ENCODE results near the gene ZNF501.
A peak's percentile ranks its signal among the peaks of the same experiment; 100 is the strongest.

Gene ZNF501

DNA sequence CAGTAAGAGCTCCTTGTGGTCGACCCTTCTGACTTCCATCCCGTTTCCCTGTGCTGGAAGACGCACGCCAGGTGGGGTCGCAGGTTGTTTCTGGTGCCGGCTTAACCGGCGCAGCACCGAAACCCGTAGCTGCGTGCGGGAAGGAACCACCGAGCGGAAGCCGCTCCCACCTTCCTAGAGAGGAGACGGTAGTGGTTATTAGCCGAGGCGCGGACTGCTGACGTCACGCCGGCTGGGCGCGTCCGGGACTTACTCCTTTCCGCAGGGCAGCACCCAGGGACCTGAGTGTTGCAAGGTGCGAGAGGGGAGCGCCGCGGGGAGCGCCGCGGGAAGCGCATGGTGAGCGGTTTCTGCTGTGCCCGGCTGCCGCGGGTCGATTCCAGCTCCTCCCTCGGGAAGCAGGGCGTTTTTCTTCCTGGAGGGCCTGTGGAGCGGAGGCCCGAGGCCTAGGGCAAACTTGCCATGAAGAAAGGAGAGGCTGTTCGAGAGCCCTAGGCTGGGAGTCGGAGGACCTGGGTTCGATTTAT is at the start of gene ZNF501:
Gene ZNF501, plus strand, starts transcription at position 252 of the 527 bp plus-strand sequence. CDS start 4,787 bp downstream, outside the sequence.
- peak; percentile 89 for DNase-seq

DNA sequence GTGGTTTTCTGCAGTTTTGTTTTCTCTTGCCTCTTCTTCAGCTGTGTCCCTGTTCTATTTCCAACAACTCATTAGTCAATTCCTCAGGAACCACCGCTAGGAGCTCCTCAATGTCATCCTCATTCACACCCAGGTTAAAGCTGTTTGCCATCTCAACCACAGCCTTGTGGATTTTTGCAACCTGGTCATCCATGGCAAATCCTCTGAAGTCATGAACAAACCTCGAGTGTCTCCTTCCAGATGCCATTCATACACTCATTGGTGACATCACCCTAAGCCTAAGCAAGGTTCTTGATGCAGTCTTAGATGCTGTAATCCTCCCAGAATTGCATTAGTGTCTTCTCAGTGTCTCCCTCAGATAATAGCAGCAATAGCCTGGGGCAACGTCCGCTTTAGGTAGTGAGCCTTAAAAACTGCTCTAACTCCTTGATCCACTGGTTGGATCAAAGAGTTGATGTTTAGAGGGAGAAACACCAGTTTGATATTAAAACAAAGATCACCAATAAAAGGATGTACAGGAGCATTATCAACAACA is 48.4 kb upstream of the ZNF501 start:
- no peak for DNase-seq

DNA sequence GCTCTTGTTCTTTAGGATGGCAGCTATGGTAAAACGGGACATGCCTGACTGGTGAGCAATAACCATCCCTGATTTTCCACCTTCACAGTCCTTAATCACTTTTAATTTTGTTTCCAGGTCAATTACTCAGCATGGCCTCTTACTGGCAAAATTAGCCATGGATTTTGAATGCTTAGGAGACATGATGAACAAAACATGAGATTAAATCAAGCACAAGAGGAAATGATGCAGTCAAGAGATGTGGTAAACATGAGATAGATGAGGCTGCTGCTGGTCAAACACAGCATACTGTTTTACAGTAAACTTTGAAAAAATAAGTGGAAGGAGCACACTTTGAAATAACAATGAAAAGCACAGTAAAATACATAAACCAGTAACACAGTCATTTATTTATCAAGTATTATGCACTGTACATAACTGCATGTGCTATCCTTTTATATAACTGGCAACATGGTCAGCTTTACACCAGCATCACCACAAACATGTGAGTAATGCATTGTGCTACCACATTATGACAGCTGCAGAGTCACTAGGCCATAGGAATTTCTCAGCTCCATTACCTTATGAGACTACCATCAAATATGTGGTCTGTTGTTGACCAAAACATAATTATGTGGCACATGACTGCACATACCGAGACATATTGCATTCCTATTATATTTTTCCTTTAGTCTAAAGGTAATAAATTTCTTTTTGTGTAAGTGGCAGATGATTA is 47.1 kb upstream of the ZNF501 start:
- no peak for DNase-seq

DNA sequence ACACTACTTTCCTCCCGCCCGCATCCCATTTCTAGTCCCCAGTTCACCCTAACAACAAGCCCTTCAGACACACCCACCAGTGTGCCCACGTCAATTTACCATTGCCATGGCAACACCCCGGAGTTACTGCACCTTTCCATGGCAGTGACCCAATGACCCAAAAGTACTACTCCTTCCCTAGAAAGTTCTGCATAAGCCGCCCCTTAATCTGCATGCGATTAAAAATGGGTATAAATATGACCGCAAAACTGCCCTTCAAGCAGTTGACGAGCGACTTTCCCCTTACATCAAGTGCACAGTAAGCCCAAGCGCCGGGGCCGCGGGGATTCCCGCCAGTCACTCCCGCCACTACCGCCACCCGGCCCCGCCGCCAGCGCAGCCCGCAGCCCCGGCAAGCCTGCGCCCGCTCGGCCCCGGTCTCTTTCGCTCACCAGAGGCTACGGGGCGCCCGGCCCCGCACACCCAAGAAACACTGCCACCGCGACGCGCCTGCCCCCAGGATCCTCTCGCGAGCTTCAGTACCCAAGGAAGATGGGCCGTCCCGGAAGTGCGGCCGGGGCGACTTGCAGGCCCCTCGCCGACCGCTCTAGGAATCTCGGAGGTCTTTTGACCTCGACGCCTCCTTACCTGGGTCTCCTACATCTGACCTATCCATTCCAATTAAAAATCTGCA is 44.2 kb upstream of the ZNF501 start:
- peak; percentile 14 to 17 for DNase-seq

DNA sequence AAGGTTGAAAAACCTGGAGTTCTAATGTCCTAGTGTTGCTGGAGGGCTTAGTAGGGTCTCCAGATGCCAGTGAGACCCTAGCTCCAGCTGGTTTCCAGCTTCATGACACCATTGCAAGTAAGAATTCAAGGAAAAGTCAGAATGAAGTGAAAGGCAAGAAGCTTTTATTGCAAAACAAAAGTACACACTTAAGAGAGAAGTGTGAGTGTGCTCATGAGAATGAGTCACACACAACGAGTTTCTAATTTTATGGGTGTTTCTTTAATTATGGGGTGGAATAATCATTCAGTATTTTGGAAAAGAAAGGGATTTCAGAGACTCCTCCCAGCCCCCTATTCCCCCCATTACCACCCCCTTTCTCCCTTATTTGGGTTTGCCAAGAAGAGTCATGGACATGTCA is 41.5 kb upstream of the ZNF501 start:
- DNase-seq = no peak

DNA sequence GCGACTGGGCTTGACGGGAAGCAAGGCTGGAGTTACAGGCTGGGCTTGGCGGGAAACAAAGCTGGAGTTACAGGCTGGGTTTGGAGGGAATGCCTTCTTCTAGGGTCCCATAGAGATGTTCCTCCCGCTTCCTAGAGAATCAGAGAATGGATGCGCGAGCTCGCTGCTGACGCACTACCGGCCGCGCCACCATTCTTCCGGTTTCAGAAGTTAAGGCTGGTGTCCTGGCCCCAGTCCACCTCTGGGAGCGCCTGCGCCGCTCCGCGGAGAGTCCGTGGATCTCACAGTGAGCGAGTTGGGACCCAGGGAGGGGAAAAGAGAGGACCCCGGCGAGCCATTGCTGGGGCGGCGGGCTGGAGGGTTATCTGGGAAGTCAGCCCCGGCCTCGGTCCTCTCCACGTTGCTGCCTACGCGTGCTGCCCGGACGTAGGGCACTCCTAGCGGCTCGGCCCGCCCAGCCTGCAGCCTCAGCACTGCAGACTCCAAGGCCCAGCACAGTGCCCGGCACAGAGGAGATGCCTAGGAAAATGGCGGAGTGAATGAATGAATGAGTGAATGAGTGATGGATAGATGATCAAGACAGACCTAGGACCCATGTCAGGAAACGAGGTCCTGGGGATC is 16.9 kb upstream of the ZNF501 start, which contains the start of gene ZNF502:
Gene ZNF502, plus strand, starts transcription at position 206 of the 621 bp plus-strand sequence. CDS start 7,602 bp downstream, outside the sequence.
- DNase-seq = peak; percentile 67 to 74

DNA sequence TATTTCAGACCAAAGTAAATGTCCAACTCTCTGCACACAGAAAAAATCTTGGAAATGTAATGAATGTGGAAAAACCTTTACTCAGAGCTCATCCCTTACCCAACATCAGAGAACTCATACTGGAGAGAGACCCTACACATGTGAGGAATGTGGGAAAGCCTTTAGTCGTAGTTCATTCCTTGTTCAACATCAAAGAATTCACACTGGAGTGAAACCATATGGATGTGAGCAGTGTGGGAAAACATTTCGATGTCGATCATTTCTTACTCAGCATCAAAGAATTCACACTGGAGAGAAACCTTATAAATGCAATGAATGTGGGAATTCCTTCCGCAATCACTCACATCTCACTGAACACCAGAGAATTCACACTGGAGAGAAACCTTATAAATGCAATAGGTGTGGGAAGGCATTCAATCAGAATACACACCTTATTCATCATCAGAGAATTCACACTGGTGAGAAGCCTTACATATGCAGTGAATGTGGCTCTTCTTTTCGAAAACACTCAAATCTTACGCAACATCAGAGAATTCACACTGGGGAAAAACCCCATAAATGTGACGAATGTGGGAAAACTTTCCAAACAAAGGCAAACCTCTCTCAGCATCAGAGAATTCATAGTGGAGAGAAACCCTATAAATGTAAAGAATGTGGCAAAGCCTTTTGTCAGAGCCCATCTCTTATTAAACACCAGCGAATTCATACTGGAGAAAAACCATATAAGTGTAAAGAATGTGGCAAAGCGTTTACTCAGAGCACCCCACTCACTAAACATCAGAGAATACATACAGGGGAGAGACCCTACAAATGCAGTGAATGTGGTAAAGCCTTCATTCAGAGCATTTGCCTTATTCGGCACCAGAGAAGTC is 8.0 kb upstream of the ZNF501 start:
- DNase-seq = no peak

DNA sequence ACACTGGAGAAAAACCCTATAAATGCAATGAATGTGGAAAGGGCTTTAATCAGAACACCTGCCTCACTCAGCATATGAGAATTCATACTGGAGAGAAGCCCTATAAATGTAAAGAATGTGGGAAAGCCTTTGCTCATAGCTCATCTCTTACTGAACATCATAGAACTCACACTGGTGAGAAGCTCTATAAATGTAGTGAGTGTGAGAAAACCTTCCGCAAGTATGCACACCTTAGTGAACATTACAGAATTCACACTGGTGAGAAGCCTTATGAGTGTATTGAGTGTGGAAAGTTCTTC is 7.4 kb upstream of the ZNF501 start:
- no peak for DNase-seq

DNA sequence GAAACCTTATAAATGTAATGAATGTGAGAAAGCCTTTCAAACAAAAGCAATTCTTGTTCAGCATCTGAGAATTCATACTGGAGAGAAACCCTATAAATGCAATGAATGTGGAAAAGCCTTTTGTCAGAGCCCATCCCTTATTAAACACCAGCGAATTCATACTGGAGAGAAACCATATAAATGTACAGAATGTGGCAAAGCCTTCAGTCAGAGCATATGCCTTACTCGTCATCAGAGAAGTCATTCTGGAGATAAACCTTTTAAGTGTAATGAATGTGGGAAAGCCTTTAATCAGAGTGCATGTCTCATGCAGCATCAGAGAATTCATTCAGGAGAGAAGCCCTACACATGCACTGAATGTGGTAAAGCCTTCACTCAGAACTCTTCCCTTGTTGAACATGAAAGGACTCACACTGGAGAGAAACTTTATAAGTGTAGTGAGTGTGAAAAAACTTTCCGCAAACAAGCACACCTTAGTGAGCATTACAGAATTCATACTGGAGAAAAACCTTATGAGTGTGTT is 5.3 kb downstream of the ZNF501 start:
- DNase-seq = no peak

DNA sequence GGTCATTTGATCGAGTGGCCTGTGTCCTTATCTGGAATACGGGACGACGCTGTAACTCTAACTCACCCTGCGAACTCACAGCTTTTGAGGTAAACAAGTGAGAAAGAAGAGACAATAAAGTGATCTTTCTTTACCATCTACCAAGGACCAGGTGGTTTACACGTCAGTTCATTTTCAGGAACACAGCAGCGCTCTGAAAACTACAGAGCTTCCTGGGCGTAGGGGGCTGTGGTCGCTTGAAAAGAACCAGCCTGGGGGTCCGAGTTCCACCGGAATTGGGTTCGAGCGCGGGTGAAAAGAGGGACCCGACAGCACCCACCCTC is 31.6 kb downstream of the ZNF501 start:
- no peak for DNase-seq

DNA sequence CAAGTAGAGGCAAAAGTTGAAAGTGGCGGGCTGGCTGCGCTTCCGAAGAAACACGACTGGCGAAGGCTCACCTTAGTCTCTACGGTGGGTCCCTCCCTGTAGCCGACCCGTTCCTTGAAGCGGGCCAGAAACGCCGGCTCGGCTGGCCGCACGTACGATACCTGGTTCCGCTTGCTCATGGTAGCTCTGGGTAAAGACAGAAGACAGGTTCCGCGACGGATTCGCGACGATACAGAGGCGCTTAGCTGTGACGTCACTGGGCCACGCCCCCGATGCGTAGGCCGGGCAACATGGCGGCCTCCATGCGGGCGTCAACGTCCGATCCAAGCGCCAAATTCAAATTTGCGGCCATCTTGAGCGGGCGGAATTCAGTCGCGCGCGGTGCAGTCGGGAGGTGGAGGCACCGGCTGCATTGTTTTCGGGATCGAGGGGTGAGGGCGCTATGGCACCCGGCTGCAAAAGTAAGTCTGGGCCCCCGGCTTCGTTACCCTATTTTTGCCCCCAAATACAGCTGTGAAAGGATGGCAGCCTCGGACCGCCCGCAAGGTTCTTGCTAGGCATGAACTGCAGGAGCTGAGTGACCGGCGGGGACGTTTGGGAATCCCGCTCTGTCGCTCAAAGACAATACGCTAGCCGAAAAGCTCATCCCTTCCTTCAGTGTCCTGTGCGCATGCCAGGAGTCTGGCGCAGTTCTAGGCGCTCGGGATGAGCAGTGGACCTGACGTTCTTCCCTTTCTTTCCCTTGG is 32.2 kb downstream of the ZNF501 start, which contains the start of the genes KIAA1143 and KIF15:
Gene KIAA1143, minus strand, starts transcription at position 196 of the 746 bp plus-strand sequence. Its CDS starts 17 bp downstream, at position 179.
Gene KIF15, plus strand, starts transcription at position 371 of the 746 bp plus-strand sequence. Its CDS starts 72 bp downstream, at position 443.
- peak; percentile 93 to 100 for DNase-seq

DNA sequence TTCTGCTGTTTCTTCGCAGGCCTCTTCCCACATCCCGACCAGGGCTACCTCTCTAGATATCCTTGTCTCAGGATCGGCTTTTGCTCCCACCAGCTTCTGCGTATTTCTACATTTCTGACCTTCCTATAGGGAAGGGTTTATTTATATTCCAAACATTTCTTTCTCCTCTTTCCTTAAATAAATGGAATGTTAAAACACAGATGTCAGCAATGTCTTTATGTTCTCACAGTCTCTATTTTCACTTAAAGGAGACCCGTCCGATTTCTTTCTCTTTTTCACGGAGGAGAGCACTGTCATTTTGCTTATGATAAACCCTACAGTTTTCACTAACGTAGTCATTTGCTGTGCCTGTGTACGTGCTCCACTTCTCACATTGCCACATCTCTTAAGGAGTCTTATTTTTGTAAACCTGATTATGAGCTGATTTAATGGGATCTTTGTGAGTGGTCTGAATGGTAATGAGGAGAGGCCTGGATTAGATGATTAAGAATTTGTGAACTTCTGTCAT is 32.8 kb downstream of the ZNF501 start:
- DNase-seq = peak in 1 of 2 donors; percentile 1

DNA sequence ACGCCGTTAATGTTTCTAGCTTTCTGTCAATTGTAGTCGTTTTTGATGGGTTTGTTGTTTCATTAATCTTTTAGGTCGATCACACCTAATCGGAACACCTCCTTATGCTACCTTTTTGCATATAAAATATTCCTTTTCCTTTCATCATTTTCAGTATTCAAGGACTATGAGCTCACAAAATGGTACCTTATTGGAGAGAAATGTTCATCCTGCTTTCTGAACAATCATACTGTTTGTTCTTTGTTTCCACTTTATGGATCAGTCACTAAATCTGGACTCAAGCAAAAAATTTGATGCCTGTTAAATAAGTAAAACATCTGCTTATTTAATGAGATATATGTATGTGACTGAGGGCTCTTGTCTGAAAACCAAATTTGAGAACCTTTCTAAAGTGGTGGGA is 33.3 kb downstream of the ZNF501 start:
- DNase-seq = no peak

DNA sequence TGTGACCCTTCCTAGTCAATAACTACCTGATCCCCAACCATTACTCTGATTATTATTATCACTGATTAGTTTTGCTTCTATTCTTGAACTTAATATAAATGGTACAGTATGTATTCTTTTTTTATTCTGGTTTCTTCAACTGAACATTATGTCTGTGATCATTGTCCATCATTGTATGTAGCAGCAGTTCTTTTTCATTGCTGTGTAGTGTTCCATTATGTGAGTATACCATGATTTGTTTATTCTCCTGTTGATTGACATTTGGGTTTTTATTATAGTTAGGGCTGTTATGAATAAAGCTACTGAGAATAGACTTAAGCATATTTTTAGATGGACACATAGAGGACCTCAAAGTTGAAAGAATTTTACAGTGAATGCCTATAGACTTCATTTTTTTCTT is 34.8 kb downstream of the ZNF501 start:
- DNase-seq = no peak

DNA sequence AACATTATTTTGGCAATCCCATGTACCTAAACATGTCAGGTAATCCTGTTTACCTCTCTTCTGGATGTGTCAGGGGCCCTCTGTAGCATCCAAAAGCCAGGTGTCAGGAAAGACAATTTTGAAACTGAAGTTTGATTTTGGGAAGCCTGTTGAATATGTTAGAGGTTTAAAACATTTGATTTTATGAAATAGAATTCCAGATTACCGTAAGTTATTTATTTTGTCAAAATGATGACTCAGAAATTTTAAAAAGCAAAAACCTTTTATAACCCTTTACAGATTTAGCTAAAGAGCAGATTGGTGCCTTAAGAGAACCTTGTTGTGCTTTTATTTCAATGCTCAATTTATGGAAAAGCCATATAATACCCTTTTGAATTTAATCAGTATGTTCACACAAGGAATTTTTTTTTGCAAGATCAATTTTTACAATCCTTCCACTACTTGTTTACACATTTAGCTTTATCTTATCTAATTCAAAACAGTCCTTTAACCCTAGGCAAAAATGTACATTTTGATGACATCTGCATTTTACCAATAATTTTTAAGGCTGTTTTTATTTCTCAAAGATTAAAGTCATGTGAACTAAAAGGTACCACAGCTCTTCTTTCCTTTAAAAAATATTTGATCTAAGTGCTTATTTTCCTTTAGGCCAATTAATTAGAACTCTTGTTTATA is 42.1 kb downstream of the ZNF501 start:
- no peak for DNase-seq

DNA sequence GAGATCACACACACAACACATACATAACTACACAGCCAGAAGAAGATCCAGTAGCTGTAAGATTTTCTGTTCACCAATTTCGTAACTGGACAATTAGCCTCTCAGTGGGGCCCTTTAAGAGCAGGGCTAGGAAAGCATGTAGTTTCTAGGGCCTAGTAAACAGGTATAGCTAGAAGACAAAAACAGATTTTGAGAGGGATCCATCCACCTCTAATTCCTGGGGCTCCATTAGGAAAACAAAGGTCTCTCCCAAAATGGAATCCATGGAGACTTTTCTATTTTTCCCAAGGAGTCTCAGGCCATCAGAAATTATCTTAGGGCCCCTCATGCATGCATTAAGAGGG is 42.6 kb downstream of the ZNF501 start:
- DNase-seq = no peak

DNA sequence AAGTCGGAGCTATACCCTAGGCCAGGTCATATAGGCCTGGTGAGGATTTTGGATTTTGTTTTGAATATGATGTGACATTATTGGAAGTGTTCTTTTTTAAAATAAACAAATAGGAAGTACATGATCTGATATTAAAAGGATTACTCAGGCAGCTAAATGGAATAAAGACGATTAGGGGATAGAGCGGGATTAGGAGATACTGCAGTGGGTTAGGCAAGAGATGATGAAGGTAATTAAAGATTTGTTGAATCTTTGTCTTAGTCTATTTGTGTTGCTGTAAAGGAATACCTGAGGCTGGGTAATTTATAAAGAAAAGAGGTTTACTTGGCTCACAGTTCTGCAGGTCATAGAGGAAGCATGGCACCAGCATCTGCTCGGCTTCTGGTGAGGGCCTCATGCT is 53.5 kb downstream of the ZNF501 start:
- DNase-seq = no peak
